ENCODE data around the gene ACTN1. TPM values are rescaled to one million over a fixed set of nuclear protein-coding genes. Genes with fewer than 3 reads are reported as not detected.

The ACTN1 gene
- total and polyA plus RNA-seq, 10 of the 15 experiments (the other 5 are each of a cell fraction or from before 2014, with no cell fraction given) = 0.14 to 39.4 (median 2.6) TPM

DNA sequence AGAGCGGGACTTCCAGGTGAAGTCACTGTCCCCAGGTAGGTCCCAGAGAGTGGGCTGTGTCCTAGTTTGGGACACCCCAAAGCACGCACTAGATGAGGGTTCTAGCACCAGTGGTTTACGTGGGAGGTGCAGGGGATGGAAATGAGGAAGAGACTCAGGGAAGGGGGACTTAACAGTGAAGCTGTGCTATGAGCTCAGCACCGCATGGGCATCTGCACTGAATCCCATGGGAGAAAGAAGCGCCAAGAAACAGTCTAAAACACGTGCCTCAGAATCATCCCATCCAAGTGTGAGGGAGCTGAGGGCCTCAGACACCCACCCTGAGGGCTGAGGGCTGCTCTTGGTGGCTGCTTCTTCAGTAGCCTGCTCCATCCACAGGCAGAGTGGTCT, 114.7 kb downstream of the ACTN1 start:
- no peak overlapping the region for H2AFZ ChIP-seq (ENCODE audit: control insufficient read depth, low read depth, low read length)
- no peaks in the 10 kb centered on the region for H3K27me3 ChIP-seq (replicated peaks in 1 of 2; ENCODE audit: control insufficient read depth in 2 of 2, insufficient read depth in 2 of 2, low read length in 1 of 2)
- H3K9ac ChIP-seq (ENCODE audit: control insufficient read depth, insufficient read depth, low read length) = no peak overlapping the region
- ATAC-seq (no peak), FAIRE-seq (no peak), DNase-seq (ENCODE audit: low read depth, low spot score) (no peak)
- no peaks in the 10 kb centered on the region for H3K36me3 ChIP-seq (ENCODE audit: control insufficient read depth in 2 of 2, insufficient read depth in 2 of 2, low read length in 1 of 2)
- WGBS (ENCODE audit: insufficient coverage, insufficient replicate concordance, low lambda C conversion rate, missing lambda C conversion rate) = 32% methylated on average over 6 of the region's 6 CpGs
- in situ Hi-C loops (cut with MboI) (no loop called here), intact Hi-C loops (cut with micrococcal nuclease; ENCODE audit: unreplicated experiment) (no loop called here)
- H3K4me1 ChIP-seq (ENCODE audit: control insufficient read depth, insufficient read depth, low read length) = no peaks in the 10 kb centered on the region; the same call in 1 of the 2 replicates
- H3K4me2 ChIP-seq (ENCODE audit: control insufficient read depth, insufficient read depth) = no peak overlapping the region
- ChIA-PET POLR2A (no interaction called here), SMC1A (ENCODE audit: uncharacterized antibody, unreplicated experiment) (interaction anchor here (0.6 to 1.4 kb wide), 2 partner anchors 47 to 92 kb away, joined by 3 to 8 read pairs; no protein-coding TSS in a partner anchor), CTCF (interaction anchor here (1.1 to 4.8 kb wide), 6 partner anchors 19 to 243 kb away, joined by 3 to 37 read pairs (median 10); no protein-coding TSS in a partner anchor), RAD21 (ENCODE audit: unreplicated experiment) (no interaction called here)
- no peaks in the 10 kb centered on the region for H4K20me1 ChIP-seq (ENCODE audit: control insufficient read depth, insufficient read depth)
- no TSS peak for BruUV-seq (replicated peaks)
- no peak overlapping the region for H3K4me3 ChIP-seq
- H3K9me3 ChIP-seq (replicated peaks; ENCODE audit: control insufficient read depth, insufficient read depth, low read length) = peaks cover 5% of the 10 kb centered on the region; the same call in 2 of the 3 replicates
- TF ChIP-seq NR2C2 (IDR thresholded peaks at IDR 0.05; ENCODE audit: borderline replicate concordance, control insufficient read depth, insufficient read length, low read depth) (no peak), ZNF622 (IDR thresholded peaks at IDR 0.05) (no peak), IKZF1 (conservative IDR thresholded peaks at IDR 0.05) (no peak), ATF7 (IDR thresholded peaks at IDR 0.05; ENCODE audit: low read depth) (no peak), MXI1 (IDR thresholded peaks at IDR 0.05; ENCODE audit: low read depth, low read length) (no peak), MEF2B (IDR thresholded peaks at IDR 0.05; ENCODE audit: partially characterized antibody, poor library complexity, severe bottlenecking) (no peak), SREBF1 (IDR thresholded peaks at IDR 0.05; ENCODE audit: low read length) (no peak)
- TF ChIP-seq, protein P1, sequence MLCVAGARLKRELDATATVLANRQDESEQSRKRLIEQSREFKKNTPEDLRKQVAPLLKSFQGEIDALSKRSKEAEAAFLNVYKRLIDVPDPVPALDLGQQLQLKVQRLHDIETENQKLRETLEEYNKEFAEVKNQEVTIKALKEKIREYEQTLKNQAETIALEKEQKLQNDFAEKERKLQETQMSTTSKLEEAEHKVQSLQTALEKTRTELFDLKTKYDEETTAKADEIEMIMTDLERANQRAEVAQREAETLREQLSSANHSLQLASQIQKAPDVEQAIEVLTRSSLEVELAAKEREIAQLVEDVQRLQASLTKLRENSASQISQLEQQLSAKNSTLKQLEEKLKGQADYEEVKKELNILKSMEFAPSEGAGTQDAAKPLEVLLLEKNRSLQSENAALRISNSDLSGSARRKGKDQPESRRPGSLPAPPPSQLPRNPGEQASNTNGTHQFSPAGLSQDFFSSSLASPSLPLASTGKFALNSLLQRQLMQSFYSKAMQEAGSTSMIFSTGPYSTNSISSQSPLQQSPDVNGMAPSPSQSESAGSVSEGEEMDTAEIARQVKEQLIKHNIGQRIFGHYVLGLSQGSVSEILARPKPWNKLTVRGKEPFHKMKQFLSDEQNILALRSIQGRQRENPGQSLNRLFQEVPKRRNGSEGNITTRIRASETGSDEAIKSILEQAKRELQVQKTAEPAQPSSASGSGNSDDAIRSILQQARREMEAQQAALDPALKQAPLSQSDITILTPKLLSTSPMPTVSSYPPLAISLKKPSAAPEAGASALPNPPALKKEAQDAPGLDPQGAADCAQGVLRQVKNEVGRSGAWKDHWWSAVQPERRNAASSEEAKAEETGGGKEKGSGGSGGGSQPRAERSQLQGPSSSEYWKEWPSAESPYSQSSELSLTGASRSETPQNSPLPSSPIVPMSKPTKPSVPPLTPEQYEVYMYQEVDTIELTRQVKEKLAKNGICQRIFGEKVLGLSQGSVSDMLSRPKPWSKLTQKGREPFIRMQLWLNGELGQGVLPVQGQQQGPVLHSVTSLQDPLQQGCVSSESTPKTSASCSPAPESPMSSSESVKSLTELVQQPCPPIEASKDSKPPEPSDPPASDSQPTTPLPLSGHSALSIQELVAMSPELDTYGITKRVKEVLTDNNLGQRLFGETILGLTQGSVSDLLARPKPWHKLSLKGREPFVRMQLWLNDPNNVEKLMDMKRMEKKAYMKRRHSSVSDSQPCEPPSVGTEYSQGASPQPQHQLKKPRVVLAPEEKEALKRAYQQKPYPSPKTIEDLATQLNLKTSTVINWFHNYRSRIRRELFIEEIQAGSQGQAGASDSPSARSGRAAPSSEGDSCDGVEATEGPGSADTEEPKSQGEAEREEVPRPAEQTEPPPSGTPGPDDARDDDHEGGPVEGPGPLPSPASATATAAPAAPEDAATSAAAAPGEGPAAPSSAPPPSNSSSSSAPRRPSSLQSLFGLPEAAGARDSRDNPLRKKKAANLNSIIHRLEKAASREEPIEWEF (IDR thresholded peaks at IDR 0.05; ENCODE audit: insufficient replicate concordance, low read depth, low read length) = no peak
- TF ChIP-seq, protein P2, sequence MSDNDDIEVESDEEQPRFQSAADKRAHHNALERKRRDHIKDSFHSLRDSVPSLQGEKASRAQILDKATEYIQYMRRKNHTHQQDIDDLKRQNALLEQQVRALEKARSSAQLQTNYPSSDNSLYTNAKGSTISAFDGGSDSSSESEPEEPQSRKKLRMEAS (IDR thresholded peaks at IDR 0.05; ENCODE audit: low read depth, low read length) = no peak
- H3K27ac ChIP-seq (ENCODE audit: control insufficient read depth, insufficient read depth) = no peak overlapping the region
- H3K79me2 ChIP-seq (ENCODE audit: control insufficient read depth, insufficient read depth, low read length) = no peaks in the 10 kb centered on the region

Data from GM12878 (cell line).